HG02840 (cell line): Measurements from ENCODE around the gene SLC38A3.

Experiments
- ATAC-seq: cut with Tn5 transposase; IDR thresholded peaks from one replicate; pipeline ENCODE4 v1.9.1; 2021; ENCODE audit warnings: mild to moderate bottlenecking, moderate library complexity, moderate number of reproducible peaks; ENCODE audit not compliant: unreplicated experiment, low FRiP score

SLC38A3 gene

DNA sequence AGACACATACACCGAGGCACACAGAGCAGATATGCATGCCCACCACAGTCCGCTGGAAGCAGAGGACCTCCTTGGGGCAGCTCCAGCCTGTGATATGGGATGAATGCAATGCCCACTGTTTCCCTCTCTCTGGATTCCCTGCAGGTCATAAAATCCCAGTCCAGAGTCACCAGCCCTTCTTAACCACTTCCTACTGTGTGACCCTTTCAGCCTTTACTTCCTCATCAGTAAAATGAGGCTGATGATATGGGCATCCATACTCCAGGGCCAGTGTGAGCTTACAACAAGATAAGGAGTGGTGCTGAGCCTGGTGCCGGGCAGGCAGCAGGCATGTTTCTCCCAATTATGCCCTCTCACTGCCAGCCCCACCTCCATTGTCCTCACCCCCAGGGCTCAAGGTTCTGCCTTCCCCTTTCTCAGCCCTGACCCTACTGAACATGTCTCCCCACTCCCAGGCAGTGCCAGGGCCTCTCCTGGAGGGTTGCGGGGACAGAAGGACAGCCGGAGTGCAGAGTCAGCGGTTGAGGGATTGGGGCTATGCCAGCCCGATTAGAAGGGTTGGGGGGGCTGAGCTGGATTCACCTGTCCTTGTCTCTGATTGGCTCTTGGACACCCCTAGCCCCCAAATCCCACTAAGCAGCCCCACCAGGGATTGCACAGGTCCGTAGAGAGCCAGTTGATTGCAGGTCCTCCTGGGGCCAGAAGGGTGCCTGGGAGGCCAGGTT lies 14.0 kb upstream of the SLC38A3 start, which contains the start of gene GNAT1:
Gene GNAT1 (plus strand): TSS at position 675 of the 725 bp plus-strand sequence. CDS start 116 bp downstream, outside the sequence.
- no peak for ATAC-seq

DNA sequence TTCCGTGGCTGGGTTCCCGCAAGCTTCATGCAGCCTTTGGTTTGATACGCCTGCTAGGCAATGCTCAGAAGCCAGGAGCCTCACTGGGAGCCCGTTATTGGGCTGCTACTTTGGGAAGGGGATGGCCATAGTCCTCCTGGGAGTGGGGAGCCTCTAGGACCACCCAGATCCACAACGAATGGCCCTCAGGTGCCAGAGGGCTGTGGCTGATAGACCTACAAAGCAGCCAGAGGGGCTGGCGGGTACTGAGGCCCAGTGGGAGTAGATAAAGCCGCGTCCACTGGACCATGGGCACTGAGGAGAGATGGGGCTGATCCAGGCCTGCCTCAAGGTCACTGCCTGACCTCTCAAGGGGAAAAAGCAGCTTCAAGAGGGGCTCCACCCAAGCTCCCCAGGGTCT lies 12.9 kb upstream of the SLC38A3 start:
- ATAC-seq: no peak

DNA sequence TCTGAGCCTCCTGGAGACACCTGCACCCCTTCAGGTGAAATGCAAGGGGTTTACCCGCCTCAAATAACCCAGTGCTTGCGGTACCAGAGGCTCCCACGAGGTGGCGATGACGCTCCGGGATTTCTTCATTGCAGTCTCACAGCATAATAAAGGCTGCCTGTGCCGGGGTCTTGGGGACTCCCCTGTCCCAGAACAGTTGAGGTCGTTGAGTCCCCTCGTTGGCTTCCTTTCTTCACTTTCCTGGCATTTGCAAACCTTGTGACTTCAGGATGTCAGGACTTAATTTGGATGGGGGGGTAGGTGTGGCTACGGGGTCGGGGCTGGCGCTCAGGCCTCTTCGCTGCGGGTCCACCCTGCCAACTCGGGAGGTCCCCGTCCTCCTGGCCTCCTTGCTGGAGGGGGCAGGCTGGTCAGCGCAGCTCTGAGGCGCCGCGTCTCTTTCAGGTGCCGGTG lies 12.4 kb upstream of the SLC38A3 start:
- ATAC-seq: no peak

DNA sequence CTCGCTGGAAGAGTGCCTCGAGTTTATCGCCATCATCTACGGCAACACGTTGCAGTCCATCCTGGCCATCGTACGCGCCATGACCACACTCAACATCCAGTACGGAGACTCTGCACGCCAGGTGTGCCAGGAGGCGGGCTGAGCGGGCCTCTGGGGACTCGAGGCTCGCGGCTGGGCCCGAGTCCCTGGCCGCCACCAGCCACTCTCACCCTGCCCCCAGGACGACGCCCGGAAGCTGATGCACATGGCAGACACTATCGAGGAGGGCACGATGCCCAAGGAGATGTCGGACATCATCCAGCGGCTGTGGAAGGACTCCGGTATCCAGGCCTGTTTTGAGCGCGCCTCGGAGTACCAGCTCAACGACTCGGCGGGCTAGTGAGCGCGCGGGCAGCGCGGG lies 11.8 kb upstream of the SLC38A3 start:
- no peak for ATAC-seq

DNA sequence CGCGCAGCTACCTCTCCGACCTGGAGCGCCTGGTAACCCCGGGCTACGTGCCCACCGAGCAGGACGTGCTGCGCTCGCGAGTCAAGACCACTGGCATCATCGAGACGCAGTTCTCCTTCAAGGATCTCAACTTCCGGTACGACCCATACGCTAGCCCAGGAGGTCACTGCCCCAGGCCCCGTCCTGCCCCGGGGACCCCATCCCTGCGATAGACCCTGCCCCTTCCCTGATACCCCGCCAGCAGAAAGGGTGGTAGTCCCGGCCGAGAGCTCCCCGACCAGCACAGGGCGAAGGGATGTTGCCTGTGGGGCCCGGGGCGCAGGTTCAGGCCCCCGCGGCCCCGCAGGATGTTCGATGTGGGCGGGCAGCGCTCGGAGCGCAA lies 11.3 kb upstream of the SLC38A3 start:
- no peak for ATAC-seq

DNA sequence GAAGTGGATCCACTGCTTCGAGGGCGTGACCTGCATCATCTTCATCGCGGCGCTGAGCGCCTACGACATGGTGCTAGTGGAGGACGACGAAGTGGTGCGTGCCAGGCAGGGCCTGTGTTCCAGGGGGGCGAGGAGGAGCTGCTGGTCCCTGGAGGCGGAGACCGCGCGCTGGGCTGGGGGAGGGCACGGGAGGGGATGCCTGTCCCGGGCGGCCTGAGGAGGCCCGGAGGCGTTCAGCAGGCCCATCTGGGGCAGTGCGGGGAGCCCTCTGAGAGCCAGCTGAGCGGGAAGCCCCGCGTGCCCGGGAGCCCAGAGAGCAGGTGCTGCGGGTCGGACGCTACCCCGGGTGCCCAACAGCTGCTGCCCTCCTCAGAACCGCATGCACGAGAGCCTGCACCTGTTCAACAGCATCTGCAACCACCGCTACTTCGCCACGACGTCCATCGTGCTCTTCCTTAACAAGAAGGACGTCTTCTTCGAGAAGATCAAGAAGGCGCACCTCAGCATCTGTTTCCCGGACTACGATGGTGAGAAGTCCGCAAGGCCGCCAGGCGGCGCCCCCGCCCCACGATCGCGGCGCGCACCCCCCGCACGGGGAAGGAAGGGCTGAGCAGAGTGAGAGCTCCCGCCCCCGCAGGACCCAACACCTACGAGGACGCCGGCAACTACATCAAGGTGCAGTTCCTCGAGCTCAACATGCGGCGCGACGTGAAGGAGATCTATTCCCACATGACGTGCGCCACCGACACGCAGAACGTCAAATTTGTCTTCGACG lies 10.8 kb upstream of the SLC38A3 start:
- no peak for ATAC-seq

DNA sequence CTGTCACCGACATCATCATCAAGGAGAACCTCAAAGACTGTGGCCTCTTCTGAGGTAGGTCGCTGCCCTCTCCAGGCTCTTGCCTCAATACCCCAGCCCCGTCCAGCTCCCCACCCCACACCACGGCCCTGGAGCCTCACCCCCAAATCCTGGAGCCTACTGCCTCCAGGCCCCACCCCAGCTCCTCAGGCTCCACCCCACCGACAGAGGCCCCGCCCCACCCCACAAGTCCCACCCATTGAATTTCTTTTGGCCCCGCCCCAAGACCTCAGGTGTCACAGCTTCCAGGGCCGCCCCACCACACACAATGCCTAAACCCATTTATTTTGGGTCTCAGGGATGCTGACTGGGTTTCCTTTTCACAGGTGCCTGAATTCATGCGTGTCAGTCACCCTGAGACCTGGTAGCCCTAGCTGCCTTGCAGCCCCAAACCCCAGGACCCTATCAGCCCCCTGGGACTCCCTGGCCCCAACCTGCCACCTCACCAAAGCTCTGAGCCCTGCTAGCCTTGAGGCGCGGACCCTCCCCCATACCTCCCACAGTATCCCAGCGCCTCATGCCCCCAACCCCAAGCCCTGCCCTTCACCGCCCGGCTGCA lies 10.1 kb upstream of the SLC38A3 start:
- ATAC-seq: no peak

DNA sequence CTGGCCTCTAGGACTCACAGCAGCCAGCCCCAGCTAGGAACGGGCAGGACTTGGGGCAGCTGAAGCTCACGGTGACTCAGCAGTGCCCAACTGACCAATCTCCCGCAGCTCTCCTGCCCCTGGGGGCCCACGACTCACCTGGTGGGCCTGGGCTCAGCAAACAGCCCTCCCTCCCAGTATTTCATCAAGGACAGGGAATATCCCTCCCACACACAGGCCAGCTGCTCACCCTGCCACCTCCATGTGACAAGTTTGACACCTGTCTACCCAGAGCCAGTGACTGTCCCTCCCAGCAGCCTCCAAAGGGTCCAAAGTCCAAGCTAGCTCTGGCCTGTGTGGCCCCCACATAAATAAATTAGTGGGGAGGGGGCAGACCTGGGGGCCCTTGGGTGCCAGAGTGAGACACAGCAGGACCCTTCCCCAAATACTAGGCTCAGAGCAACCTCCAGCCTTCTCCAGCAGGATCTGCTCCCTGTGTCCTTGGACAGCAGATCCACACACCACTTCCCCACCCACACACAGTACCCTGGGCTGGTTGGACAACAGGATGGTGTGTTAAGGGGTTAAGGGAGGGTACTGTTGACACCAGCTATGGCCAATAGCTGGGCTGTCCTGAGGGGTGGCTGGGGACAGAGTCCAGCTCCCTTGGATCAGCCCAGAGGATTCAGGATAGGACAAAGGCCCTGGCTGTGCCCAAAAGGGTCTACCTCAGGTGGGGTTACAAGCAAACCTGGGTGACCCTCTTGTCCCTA lies 9.4 kb upstream of the SLC38A3 start:
- no peak for ATAC-seq

DNA sequence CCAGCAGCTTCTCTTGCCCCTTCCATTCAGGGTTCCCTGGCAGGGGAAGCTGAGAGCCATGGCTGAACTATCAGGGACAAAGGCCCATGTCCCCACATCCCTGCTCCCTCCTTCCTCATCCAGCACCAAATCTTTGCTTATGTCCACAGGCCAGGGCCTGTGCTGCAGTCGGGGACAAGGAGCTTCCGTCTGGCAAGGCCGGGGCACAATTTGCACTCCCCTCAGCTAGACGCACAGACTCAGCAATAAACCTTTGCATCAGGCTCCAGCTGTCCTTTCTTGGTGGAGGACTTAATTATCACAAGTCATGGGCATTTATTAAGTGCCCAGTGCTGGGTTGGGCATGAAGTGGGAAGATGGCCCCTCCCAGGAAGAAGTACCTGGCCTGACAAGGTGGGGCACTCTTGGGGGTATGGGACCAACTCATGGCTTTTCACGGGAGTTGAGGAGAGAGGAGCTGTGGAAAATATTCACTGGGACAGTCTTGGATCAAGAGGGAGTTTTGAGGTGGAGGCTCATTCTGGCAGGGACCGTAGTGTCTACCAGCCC lies 8.7 kb upstream of the SLC38A3 start:
- ATAC-seq: no peak

DNA sequence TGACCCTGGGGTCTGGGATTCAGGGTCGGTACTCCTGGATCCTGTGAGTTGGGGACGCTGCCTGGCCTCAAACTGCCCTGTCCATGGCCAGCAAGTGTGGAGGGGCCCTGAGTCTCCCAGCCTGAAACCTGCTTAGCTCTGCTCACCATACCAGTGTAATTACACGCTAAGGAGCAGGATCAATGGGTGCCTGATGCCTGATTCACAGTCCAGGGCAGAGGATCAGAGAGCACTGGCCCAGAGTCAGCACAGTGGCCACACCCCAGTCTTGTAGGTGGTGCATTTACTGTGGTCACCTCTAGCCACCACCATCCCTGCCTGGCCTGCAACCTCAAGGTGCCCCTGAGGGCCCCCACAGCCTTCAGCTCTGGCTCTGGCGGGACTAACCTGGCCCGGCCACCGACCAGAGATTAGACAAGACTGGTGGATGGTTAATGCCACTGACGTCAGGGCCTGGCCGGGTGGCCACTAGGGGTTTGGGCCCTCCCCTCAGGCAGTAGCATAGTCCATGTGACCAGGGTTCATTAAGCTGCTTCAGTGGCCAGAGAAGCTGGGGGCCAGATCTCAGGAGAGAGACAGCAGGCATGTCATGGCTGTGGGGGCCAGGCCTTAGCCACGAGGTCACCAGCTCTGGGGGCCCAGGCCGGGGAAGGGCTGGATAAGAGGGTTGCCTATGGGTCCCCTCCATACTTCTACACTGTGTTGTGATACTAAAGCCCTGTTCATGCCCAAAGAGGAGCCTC lies 3.3 kb upstream of the SLC38A3 start:
- no peak for ATAC-seq

DNA sequence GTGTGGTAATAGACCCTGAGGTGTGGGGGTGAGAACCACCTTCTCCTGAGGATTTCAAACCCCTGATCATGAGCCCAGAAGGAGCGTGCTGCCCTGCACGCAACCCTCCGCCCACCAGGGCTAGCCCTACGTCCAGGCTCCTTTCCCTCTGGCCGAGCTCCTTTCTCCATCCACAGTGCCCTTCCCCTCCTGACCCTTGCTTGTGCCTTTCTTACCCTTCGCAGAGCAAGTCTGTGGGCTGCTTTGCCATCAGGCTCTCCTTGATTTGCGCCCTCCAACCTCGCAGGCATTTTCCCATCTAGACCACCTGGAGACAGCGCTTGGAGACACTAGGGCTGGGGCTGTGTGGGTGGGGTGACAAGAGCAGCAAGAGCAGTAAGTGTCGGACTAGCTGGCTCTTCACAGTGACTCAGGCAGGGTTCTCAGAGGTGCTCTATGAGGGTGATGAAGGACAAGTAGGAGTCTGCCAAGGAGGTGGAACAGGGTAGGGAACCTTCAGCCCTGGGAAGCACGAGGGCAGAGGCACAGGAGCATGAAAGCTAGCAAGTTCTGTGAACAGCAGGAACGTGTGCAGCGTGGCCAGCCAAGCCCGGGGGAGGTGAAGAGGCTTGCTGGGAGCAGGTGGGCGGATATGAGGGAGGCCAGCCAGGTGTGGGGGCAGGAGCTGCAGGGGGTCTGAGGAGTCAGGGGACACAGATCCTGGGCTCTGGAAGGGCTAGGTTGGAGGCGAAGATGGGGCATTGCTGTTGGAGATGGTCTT lies 2.5 kb upstream of the SLC38A3 start:
- ATAC-seq: no peak

DNA sequence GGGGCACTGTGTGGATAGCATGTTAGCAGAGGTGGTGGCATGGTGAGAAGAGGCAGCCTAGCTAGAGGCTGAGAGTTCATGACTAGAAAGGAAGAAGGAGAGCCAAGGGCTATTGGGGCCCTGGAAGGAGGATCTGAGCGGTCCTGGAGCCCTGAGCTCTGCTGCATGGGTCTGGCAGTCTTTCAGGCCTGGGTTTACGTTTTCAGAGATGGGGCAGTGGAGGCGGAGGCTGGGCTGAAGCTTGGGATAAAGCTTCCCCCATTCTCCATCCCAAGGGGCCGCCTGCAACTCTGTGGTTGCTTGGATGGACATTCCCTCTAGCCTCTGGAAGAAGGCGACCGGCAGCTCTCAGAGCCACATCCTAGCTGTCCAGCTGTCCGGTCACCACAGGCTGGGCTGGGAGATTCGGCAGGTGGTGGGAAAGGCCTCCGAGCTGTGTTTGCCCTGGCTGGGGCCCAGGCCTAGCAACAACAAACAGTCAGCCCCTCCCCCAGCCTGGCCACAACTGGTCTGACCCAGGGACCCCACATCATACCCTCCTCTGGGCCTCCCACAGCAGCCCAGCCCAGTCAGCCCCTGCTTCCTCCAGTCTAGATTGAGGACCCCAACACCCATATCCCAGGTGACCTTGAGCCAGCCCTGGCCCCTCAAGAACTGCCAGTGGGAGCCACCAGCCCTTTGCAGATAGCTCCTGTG lies 1.8 kb upstream of the SLC38A3 start:
- ATAC-seq: no peak

DNA sequence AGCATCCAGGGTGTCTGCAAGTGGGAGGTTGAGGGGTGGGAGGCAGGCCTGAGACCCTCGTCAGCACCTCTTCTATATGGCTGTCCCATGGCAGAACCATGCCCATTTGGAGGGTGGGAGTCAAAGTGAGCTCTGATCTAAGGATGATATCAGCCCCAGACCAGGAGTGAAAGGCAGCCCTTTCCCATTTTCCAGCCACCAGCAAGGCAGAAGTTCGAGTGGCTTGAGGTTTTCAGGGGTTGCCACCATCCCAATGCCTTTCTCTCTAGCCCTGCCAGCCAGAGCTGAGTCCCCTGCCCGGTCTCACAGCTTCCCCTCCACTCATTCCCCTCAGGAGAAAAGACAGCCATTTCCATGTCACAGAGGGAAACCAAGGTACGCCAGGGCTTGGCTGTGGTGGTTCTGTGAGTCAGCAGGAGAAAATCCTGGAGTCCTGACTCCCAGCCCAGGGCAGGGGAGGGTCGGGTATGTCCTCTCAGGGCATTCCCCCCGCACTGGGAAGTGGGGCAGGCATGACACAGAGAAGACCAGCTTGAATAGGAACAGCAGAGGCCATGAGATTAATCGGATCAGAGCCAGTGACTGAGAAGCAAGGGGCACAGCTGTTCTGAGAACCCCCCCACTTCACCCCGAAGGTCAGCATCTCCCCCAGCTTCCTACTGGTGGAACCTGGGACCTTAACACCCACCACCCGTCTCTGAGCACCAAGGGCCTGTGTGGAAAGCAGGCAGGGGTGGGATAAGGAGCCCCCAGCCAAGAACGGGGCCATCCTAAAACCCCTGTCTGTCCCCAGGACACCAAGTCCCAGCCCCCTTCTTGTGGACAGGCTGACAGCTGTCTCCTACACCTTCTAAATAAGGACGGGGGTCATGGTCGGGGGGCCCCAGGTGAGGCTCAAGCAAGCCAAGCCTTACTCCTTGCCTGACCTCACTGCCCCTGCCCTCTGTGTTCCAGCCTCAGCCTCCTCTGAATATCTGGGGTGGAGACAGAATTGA lies 965 bp upstream of the SLC38A3 start:
- ATAC-seq: no peak

DNA sequence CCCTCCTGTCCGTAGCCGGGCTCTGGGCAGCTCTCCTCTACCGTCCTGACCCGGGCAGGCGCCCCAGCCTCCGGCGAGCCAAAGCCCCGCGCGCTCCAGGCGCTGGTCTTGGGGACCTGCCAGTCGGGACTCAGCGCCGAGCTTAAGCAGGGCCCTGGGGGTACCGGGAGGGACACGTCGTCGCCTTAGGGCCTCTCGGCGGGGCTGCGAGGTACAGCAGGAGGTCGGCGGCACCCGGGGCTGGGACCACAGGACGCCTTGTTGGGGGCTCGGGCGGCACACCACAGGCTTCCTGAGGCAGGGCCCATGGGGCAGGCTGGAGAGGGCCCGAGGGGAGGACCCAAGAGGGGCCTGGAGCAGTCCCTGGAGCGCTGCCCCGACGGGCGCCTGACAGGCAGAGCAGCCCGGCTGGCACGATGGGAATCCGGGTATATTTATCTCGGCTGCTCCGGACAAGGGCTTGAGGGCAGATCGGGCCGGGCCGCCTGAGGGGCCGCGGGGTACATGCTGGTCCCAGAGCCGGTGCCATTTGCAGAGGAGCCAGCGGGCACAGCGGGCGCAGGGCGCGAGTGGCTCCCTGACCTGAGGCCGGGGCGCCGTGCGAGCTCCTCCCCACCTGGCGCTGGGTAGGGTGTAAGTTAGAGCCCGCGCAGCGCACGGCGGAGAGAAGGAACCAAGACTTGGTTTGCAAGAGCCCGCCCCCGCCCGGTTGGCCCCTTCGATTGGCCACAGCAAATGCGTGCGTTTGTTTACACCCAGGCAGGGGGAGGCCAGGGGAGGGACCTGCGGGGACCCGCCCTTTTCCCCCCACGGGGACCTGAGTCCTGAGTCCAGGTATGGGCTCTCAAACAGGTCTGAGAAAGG lies 574 bp downstream of the SLC38A3 start:
- ATAC-seq: no peak

DNA sequence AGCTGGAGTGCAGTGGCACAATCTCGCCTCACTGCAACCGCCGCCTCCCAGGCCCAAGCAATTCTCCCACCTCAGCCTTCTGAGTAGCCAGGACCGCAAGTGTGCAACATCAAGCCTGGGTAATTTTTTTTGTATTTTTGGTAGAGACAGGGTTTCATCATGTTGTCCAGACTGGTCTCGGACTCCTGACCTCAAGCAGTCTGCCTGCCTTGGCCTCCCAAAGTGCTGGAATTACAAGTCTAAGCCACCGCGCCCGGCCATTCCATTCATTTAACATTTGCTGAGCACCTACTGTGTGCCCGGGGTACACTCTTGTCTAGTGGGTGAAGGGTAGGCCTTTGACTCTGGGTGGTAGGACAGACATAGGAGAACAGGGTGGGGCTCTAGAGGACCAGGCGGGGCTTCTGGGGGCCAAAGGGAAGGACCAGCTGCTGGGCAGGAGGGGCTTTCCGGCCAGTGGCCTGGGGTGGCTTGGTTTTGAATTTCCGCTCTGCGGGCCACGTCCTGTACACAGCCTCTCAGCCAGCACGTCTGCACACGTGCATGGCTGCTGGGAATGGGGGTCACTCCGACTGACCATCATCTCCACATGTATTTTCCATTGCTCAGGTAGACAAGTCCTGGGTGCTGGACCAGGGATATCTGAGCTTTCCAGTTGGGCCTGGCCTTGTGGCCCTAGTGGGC lies 2.4 kb downstream of the SLC38A3 start:
- ATAC-seq: no peak
